NB4 (cell line): ENCODE results near the gene PLA2G4E.

ENCODE experiments used
- CTCF ChIP-seq: IDR thresholded peaks from one replicate; pipeline ENCODE4 v1.5.1; 2012; ENCODE audit warnings: low read depth, low read length
- POLR2A ChIP-seq: IDR thresholded peaks from 2 replicates; pipeline ENCODE4 v1.6.1; 2011; ENCODE audit warnings: mild to moderate bottlenecking; ENCODE audit not compliant: insufficient read length; ENCODE audit errors: extremely low read depth

GRCh38 chr15:42042602-42043400, 22.0 kb upstream of the PLA2G4E start:
- TF ChIP-seq CTCF: no peak
- TF ChIP-seq POLR2A: no peak
